DMS153 (cell line): ENCODE data around the gene RBM38.

Experiments
- DNase-seq: peaks from one replicate; lab custom pipeline; 2025; lab: John Stamatoyannopoulos, UW

Gene RBM38

GRCh38 chr20:57435498-57436222 is 44.5 kb downstream of the RBM38 start:
- DNase-seq, result peak; percentile 99

DNA sequence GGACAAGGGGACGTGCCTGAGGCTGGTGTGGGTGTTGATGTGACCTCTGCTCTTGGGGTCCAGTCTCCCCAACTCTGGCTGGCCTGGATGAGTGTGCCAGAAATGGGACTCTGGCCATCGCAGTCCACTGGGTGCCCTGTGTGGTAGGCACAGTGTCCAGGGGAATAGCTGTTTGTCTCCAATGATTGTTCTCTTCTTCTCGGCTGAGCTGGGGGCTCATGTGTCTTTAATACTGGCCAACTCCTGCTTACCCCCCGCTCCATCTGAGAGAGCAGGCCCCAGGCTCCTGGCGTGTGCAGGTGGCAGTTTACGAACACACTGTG is 45.0 kb downstream of the RBM38 start:
- no peak for DNase-seq

DNA sequence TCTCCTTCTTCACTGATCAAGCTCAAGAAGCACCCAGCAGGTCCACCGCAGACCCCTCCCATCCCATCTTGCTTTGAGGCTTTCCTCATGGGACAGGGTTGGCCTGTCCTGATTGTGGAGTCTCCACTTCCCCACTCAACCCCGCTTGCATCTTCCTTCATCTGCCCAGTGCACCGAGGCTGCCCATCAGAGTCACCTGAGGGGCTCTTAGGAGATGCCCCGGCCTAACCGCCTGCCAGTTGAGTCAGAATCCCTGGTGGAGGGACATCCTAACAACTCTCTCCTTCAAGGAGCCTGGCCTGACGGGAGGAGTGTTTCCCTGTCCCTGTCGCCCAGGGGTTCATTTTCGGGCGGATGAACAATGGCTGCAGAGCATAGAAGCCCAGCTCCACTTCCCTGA is 46.1 kb downstream of the RBM38 start:
- no peak for DNase-seq

DNA sequence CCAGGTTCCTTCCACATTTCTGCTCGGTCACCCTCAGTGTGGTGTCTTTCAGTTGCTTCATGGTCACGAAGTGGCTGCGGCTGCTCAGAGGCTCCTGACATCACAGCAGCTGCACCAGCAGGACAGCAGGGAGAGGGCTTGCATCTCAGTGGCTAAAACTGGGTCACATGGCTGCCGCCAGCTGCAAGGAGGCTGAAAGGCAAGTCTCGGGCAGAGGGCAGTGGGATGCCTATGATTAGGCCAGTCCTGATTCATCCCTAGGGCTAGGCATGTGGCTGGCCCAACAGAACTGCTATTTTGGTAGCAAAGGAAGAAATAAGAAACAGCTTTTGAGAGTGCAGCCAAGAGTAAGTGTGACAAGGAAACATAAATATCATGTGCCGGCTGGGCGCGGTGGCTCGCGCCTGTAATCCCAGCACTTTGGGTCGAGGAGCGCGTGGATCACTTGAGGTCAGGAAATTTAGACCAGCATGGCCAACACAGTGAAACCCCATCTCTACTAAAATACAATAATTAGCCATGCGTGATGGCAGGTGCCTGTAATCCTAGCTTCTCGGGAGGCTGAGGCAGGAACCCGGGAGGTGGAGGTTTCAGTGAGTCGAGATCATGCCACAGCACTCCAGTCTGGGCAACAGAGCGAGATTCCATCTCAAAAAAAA is 46.6 kb downstream of the RBM38 start:
- DNase-seq, result no peak

- DNase-seq, result no peak
These were observed 47.4 kb downstream of the RBM38 start for GRCh38 chr20:57438552-57438951.

GRCh38 chr20:57439432-57439831 is 48.2 kb downstream of the RBM38 start:
- peak; percentile 90 for DNase-seq

GRCh38 chr20:57439993-57440392 is 48.8 kb downstream of the RBM38 start:
- no peak for DNase-seq

- DNase-seq, result no peak
These were observed 49.7 kb downstream of the RBM38 start for GRCh38 chr20:57440678-57441509.

- DNase-seq, result no peak
These were observed 50.4 kb downstream of the RBM38 start for GRCh38 chr20:57441510-57442154.

DNA sequence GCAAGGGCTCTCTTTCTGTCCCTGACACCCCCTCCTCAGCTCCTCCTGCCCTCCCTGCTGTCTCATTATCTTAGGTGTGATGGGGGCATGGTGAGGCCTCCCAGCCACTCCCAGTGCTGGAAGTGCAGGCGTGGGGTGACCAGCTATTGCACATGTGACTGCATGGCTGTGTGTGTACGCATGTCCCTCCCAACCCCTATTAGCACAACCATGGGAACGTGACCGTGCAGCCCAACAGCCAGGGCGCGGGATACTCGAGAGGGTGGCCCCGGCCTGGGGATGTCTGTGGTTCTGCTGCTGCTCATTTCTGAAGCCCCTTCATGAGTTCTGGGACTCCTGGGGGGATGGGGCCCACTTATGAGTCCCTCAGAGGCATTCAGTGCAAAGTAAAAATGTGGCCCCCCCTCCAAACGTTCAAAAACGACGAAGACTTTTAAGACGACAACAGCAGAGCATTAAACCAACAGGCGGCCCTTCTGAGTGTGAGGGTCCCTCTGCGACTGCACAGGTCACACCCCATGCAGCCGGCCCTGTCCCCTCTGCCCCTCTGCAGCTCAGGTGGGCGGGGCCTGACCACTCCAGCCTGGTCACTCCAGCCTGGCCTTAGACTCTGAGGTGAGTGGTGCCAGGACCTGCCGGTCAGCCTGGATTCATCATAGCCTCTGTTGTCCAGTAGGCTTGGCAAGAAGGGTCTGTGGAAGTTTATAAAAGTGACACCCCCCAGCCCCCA is 51.1 kb downstream of the RBM38 start:
- DNase-seq, result no peak

- DNase-seq, result no peak
These were observed 51.7 kb downstream of the RBM38 start for GRCh38 chr20:57442888-57443239.

- DNase-seq, result no peak
These were observed 52.4 kb downstream of the RBM38 start for GRCh38 chr20:57443349-57444265.

DNA sequence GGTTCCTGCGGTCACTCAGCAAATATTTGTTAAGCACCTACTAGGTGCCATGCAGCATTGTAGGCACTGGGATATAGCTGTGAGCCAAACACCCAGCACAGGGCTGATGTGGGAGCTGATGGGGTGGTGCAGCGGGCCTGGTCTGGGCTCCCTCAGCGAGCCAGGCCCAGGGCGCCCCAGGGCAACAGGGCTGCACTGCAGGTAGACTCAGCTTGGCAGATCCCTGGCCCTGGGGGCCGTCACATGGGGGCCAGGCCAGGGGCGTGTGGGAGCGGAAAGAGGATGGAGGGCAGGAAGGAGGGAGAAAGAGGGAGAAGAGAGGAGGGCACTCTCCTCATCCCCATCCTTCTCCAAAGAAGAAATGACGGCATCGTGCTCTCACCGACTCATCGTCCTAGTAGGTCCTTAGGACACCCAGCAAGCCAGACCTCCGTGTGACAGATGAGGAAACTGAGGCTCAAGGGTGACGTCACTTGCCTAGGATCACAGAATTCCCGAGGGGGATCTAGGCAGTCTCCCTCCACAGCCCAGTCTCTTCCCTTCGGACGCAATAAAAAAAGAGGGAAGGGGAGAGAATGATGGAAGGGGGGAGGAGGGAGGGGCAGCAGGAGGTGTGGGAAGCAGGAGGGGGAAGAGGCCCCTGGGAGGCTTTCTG is 53.3 kb downstream of the RBM38 start:
- DNase-seq, result no peak

DNA sequence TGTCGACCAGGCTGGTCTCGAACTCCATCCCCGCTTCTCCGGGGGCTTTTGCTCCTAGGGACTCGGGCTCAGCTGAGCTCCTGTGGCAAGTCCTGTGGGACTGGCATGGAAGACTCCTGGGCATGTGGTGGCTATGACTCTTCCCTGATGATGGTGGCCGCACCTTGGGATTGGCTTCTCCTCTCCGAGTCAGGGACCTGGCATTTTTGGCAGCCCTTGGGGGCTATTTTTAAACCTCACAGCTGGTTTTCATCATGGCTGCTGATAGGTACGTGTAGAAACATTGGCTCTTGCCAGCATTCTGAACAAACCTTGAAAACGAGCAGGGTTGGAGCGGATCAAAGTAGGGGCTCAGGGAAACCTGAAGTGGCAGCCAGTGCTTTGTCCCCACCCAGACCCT is 54.1 kb downstream of the RBM38 start:
- no peak for DNase-seq

- DNase-seq, result no peak
These were observed 54.6 kb downstream of the RBM38 start for GRCh38 chr20:57445774-57446173.

GRCh38 chr20:57448764-57449354 is 57.7 kb downstream of the RBM38 start:
- no peak for DNase-seq

GRCh38 chr20:57449398-57450354 is 58.5 kb downstream of the RBM38 start:
- no peak for DNase-seq

DNA sequence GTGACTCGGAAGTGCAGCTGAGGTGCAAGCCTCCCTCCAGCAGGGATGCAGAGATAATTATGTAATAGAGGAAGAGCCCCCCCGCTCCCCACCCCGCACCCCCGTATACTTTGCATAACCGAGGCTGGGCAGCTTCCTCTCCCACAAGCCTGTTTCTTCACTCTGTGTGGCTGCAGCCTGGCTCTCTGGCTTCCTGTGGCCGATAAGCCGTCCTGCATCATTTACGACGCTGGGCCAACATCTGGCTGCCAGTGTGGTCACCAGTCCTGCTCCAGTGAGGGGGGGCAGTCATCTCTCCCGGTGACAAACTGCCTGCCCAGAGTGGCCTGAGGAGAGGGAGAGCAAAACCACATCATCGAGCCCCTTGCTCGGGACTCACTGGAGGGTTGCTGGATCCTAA is 59.2 kb downstream of the RBM38 start:
- DNase-seq, result no peak

DNA sequence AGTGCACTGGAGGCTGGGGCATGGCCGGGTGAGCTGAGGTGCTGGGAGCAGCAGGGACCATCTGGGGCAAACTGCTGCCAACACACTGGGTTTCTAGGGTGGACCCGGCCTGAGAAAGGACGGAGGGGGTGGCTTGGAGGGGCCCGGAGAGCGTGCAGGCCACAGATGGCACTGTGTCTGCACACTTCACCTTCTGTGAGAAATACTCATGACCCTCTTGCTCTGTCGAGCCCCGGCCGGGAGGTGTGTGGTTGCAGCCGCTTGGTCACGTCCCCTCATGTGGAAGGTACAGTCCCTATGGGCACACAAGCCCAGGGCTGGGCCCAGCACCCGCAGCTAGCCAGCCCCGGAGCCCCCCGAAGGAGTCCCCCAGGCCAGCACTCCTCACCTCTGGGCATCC is 59.7 kb downstream of the RBM38 start:
- DNase-seq, result no peak
